NCI-H2081 (cell line): ENCODE data around the gene URM1.
"Not testable (repeated sequence)": the region's sequence is repeated elsewhere in the genome, so short reads cannot be mapped to it uniquely, and the experiment has no call there.

ENCODE experiments used
- DNase-seq, 2 experiments: peaks; one replicate each; lab custom pipeline; 2025; lab: John Stamatoyannopoulos, UW

The URM1 gene

DNA sequence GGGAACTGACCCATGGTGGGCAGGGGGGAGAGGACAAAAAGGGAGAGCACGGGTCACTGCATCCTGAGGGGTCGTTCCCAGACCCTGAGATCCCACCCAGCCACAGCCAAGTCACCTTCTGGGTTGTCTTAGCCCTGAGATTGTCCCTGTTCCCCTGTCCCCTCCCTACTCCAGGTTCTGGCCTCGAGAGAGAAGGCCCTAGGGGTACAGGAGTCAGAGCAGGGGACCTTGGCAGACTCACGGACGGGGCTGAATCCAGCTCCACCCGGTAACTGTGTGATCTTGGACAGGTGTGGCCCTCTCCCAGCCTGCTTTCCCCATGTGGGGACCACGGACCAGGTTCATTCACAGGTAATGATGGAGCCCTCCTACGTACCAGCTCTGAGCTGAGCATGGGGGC is 38.3 kb downstream of the URM1 start:
- no peak for DNase-seq

- DNase-seq = no peak
Observed at GRCh38 chr9:128409978-128410377, 38.8 kb downstream of the URM1 start.

- no peak for DNase-seq
Observed at GRCh38 chr9:128411364-128412119, 40.4 kb downstream of the URM1 start.

DNA sequence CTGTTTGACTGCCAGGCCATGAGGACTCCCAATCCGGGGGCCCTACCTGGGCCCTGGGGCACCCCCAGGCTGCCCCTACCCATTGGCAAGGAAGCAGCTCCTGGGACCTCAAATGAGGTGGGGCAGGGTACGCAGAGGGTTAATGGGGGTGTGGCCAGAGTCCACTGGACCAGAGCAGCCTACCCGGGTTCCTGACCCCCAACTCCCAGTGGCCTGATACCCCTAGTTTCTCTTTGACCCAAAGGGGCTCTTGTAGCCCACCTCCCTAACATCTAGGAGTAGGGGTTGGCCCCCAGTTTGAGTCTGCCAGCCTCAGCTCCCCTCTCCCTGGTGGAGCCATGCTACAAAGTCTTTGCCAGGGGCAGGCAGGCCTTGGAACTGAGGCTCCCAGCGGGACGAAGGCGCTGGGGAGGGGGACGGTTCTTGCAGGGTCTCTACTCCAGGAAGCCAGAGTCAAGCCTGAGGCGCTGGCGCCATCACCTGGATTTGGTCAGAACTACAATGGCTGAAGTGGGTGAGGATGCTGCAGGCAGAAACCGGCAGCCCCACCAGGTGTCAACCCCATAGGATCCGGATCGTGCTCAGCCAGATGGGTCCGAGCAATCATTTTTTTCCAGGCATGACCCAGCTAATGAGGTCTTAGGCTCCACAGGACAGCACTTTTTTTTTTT is 41.1 kb downstream of the URM1 start:
- DNase-seq = peak; percentile 55 to 69

- not testable (repeated sequence) for DNase-seq
Observed at GRCh38 chr9:128413728-128414127, 42.6 kb downstream of the URM1 start.

GRCh38 chr9:128414461-128414860 is 43.3 kb downstream of the URM1 start:
- no peak for DNase-seq

GRCh38 chr9:128415281-128415680 is 44.1 kb downstream of the URM1 start:
- no peak for DNase-seq

- DNase-seq = no peak
Observed at GRCh38 chr9:128416014-128416413, 44.8 kb downstream of the URM1 start.

DNA sequence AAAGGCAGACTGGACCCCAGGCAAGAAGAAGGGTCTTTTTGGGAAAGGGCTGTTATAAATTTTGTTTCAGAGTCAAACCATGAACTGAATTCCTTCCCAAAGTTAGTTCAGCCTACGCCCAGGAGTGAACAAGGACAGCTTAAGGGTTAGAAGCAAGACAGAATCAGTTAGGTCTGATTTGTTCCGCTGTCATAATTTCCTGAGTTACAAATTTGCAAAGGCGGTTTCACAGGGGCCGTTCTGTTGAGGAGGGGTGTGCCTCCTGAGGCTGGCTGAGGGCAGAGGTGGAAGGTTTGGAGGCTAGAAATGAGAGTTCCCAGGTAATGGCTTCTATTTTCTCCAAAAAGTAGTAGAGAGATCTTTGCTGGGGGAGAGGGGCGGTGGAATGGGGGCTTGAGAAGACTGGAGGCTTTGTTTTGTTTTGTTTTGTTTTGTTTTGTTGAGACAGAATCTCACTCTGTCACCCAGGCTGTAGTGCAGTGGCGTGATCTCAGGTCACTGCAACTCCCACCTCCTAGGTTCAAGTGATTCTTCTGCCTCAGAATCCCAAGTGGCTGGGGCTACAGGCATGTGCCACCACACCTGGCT is 45.4 kb downstream of the URM1 start:
- DNase-seq = no peak

DNA sequence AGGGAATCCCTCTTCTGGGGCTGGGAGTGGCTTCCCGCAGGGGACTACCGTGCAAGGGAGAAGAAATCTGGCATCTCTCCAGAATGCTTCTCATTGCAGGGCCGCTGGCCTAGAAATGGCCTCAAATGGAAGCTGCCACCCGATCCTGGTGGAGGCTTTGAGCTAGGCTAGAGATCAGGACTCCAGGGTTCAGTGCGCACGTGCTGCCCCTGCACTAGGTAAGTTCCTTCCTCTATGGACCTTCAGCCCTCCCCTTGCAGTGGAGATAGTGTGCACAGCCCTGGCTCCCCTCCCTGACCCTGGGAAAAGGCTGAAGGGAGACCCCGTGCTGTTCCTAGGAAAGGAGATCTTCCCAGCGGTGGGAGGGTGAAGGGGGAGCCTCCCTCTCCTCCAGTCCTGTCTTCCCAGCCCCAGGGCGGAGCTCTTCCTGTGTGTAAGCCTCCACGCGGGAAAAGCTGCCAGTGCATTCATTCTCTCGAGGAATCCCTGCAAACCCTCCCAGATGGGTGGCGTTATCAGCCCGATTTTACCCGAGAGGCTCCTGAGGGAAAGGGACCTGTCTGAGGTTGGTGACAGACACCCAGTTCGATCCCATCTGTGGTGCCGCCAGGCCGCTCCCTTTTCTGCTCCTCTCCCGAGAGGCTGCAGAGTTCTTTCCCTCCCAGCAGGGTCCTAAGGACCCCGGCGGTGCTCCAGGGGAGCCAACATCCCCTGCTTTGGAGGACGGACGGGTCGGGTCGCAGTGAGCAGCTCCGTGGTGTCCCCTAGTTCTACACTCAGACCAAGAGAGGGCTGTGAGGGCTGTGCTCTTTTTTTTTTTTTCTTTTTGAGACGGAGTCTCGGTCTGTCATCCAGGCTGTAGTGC is 48.1 kb downstream of the URM1 start:
- DNase-seq = peak in 1 of 2 experiments; percentile 21

DNA sequence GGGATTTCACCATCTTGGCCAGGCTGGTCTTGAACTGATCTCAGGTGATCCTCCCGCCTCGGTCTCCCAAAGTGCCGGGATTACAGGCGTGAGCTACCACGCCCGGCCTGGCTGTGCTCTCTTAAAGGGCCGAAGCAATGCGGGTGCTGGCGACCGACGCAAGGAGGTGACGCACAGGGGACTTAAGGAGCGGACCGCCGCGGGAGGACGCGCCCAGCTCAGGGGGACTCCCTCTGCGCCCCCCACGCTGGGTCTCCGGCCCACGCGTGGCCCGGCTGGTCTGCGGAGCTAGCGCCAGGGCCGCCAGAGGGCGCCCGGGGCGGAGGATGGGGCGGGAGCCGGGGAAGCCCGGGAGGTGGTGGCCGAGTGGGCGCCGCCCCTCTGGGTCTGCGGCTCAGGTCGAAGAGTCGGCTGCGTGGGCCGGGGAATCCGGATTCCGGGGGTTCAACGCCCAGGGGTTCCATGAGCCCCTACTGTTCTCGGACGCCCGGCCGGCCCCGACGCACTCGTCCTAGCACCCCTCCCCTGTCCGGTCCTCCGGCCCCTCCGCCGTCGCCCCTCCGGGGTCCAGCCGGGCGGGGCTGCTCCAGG is 49.0 kb downstream of the URM1 start:
- peak; percentile 31 to 47 for DNase-seq

DNA sequence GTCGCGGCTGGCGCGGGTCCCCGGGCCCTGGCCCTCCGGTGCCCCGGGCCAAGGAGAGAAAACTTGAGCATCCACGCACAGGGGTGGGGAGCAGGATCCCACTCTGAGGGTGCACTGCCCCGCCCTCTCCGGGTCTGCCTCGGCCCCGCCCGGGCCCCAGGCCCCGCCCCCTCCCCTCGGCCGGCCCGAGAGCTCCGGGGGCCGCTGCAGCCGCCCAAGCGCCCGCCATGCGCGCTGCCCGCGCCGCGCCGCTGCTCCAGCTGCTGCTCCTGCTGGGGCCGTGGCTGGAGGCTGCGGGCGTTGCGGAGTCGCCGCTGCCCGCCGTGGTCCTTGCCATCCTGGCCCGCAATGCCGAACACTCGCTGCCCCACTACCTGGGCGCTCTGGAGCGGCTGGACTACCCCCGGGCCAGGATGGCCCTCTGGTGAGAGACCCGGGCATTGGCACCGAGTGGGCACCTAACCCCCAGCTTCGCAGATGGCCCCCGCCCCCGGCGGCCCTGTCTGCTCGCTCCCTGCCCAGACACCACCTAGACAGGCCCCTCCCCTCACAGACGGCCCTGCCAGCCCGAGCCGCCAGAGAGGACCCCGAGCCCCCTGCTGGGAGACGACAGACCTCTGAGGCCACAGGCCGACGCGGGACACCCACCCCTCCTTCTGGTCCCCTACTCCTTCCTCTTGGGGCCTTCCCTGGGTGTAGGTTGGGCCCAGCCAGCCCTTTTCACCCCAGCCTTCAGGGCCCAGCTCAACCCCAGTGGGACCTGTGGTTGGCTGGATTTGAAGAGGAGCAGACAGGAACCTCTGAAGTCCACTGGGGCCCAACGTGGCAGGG is 49.7 kb downstream of the URM1 start, which contains the start of gene CERCAM:
TSS of gene CERCAM (plus strand) at position 207 of the 831 bp plus-strand sequence. CDS start at position 228, 21 bp downstream.
- peak; percentile 22 to 23 for DNase-seq

GRCh38 chr9:128421482-128421996 is 50.4 kb downstream of the URM1 start:
- DNase-seq = no peak

GRCh38 chr9:128422022-128422782 is 51.0 kb downstream of the URM1 start:
- not testable (repeated sequence) for DNase-seq

DNA sequence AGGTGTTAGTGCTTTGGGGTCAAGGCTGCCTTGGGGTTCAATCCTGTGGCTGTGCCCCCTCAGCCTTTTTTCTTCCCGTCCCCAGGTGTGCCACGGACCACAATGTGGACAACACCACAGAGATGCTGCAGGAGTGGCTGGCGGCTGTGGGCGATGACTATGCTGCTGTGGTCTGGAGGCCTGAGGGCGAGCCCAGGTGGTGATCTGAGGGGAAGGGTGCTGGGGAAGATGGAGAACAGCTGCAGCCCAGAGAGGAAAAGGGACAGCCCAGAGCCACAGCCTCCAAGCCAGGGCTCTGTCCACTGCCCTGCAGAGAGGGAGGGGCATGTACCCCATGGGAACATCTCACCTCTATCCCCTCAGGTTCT is 51.6 kb downstream of the URM1 start:
- DNase-seq = no peak

DNA sequence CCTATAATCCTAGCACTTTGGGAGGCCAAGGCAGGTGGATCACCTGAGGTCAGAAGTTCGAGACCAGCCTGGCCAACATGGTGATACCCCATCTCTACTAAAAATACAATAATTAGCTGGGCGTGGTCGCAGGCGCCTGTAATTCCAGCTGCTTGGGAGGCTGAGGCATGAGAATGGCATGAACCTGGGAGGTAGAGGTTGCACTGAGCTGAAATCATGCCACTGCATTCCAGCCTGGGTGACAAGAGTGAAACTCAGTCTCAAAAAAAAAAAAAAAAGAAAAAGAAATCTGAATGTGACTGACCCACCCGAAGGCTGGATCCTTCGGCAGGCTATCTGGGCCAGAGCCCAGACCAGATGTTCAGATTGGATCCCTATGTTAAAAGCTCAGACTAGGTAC is 52.2 kb downstream of the URM1 start:
- DNase-seq = not testable (repeated sequence)

DNA sequence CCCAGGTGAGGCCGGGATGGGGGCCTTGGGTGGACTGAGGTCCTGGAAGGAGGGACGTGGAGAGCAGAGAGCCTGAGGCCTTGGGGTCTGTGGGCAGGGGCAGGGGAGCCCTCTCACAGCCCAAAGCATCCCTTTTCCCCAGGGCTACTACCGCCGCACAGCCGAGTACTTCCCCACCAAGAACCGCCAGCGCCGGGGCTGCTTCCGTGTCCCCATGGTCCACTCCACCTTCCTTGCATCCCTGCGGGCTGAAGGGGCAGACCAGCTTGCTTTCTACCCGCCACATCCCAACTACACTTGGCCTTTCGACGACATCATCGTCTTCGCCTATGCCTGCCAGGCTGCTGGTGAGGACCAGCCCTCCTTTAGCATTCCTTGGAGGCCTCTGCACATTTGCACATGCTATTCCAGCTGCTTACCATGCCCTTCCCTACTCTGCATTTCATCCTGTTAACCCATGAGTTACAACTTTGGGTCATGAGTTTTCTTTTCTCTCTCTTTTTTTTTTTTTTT is 53.1 kb downstream of the URM1 start:
- DNase-seq = no peak

GRCh38 chr9:128428644-128429512 is 57.7 kb downstream of the URM1 start:
- no peak for DNase-seq
